Upper lobe of left lung (tissue), 4 donors: ENCODE data around the gene KCTD17.

ENCODE experiments used
- POLR2A ChIP-seq, 4 donors: fragments of 450-650 bp; IDR thresholded peaks; one replicate each; pipeline ENCODE4 v1.5.1; 2016 to 2017; ENCODE audit warnings: antibody characterized with exemption in 4 of 4, mild to moderate bottlenecking in 2 of 4
- POLR2AphosphoS5 ChIP-seq, 2 donors: sonication (generic); formaldehyde crosslinking; IDR thresholded peaks; one replicate each; pipeline ENCODE4 v1.5.1; 2017; ENCODE audit warnings: antibody characterized with exemption in 2 of 2
- TF ChIP-seq, protein P1 (sequence below), 6 experiments: fragments of 450-650 bp in 4 of 6; fragments of 200-600 bp in 2 of 6; sonication (generic) in 2 of 6; IDR thresholded peaks; one replicate each; pipeline ENCODE4 v1.5.1; 2016 to 2019; ENCODE audit warnings: antibody characterized with exemption in 6 of 6

DNA sequence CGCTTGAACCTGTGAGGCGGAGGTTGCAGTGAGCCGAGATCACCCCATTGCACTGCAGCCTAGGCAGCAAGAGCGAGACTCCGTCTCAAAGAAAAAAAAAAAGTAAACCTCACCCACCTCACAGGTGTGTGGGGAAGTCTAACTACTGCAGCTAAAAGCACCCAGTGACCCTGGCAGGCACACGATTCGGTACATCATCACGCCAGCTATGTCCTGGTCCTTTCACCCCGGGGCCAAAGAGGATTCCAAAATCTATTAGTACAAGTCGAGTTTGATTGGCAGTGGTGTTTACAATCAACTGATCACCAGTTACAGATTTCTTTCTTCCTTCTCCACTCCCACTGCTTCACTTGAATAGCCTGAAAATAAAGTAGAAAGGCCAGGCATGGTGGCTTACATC lies 38.6 kb upstream of the KCTD17 start:
- TF ChIP-seq, protein P1, sequence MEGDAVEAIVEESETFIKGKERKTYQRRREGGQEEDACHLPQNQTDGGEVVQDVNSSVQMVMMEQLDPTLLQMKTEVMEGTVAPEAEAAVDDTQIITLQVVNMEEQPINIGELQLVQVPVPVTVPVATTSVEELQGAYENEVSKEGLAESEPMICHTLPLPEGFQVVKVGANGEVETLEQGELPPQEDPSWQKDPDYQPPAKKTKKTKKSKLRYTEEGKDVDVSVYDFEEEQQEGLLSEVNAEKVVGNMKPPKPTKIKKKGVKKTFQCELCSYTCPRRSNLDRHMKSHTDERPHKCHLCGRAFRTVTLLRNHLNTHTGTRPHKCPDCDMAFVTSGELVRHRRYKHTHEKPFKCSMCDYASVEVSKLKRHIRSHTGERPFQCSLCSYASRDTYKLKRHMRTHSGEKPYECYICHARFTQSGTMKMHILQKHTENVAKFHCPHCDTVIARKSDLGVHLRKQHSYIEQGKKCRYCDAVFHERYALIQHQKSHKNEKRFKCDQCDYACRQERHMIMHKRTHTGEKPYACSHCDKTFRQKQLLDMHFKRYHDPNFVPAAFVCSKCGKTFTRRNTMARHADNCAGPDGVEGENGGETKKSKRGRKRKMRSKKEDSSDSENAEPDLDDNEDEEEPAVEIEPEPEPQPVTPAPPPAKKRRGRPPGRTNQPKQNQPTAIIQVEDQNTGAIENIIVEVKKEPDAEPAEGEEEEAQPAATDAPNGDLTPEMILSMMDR (IDR thresholded peaks at IDR 0.05), result no peak
- no peak for TF ChIP-seq POLR2A (IDR thresholded peaks at IDR 0.05)
- TF ChIP-seq POLR2AphosphoS5 (IDR thresholded peaks at IDR 0.05), result no peak
